Activated CD4-positive, alpha-beta memory T cell treated with anti-CD3 and anti-CD28 coated beads, Interleukin-2, amount 10 ng/mL, durations not matched to agents 7 days and 5 days (primary cell): Measurements from ENCODE around the gene TOR1AIP2. TPM values are rescaled to one million over a fixed set of nuclear protein-coding genes. Genes with fewer than 3 reads are reported as not detected.

Source experiments
- CTCF ChIA-PET: fragments of 350-600 bp; sonication (Branson Sonifier 250); formaldehyde crosslinking; loops from one replicate; lab custom pipeline; 2021; ENCODE audit warnings: antibody characterized with exemption, inconsistent platforms; lab: Charles Lee
- POLR2A ChIA-PET: fragments of 350-600 bp; sonication (Branson Sonifier 250); formaldehyde crosslinking; loops from one replicate; lab custom pipeline; 2021; ENCODE audit warnings: antibody characterized with exemption; lab: Charles Lee
- DNase-seq: peaks from one replicate; pipeline ENCODE4 v3.0.0-alpha.2; 2020
- H3K27ac Mint-ChIP-seq: one replicate; pipeline ENCODE4 v1.8.0; 2021; ENCODE audit warnings: mild to moderate bottlenecking, mixed read lengths
- H3K27me3 Mint-ChIP-seq: one replicate; pipeline ENCODE4 v1.8.0; 2021; ENCODE audit warnings: mixed read lengths
- H3K36me3 Mint-ChIP-seq: one replicate; pipeline ENCODE4 v1.8.0; 2021; ENCODE audit warnings: low read depth, mixed read lengths
- H3K4me1 Mint-ChIP-seq: one replicate; pipeline ENCODE4 v1.8.0; 2021; ENCODE audit warnings: mixed read lengths
- H3K4me3 Mint-ChIP-seq: one replicate; pipeline ENCODE4 v1.8.0; 2021; ENCODE audit warnings: mild to moderate bottlenecking, mixed read lengths
- H3K9me3 Mint-ChIP-seq: one replicate; pipeline ENCODE4 v1.8.0; 2021; ENCODE audit warnings: mixed read lengths
- total RNA-seq, 2 experiments: library from RNA; stranded (reverse); gene quantifications; one replicate each; pipeline ENCODE4 v1.2.3, GENCODE V29; 2021

TOR1AIP2 gene
- total RNA-seq, 2 experiments from 2014 or later = 44.5 to 45.7 TPM

DNA sequence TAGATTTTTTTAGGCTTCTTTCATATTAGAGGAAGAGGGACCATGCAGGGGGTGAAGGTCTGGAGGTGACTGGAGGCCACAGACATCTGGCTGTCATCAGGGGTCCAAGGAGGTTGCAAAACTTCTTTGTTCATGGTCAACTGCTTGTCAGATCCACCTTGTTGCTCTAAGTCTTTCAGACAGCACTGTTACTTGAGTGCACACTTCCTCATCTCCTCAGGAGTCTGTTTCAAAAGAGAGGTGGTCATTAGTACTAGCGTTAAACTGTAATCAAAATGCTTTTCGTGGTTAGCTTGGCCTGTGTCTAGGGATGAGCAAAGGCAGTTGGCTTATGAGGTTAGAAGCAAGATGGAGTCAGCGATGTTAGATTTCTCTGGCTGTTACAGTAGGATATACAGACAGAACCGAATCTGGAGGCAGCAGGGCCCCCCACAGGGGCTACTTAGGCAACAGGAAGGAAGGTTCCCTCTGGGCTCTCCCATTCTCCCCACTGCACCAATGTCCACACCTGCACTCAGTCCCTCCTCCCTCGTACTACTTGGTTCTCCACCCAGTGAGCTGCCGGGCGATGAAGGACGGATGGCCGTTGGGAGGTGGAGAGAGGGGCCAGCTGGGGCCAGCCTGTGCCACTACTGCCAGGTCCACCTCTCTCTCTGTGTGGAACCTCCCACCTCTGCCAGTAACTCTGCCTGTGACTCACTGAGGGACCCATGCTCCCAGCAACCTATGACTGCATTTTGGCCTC is 57.2 kb downstream of the TOR1AIP2 start:
- Mint-ChIP-seq H3K27me3 (peaks cover 3% of the 10 kb centered on the region), H3K27ac (no peak overlapping the region), H3K36me3 (no peaks in the 10 kb centered on the region), H3K4me3 (no peak overlapping the region), H3K4me1 (peaks cover 7% of the 10 kb centered on the region), H3K9me3 (no peaks in the 10 kb centered on the region)
- POLR2A ChIA-PET = no interaction called here
- CTCF ChIA-PET = interaction anchor here (3.6 to 8.1 kb wide), 2 partner anchors 12 to 114 kb away, joined by 15 to 60 read pairs; no protein-coding TSS in a partner anchor
- DNase-seq = no peak

DNA sequence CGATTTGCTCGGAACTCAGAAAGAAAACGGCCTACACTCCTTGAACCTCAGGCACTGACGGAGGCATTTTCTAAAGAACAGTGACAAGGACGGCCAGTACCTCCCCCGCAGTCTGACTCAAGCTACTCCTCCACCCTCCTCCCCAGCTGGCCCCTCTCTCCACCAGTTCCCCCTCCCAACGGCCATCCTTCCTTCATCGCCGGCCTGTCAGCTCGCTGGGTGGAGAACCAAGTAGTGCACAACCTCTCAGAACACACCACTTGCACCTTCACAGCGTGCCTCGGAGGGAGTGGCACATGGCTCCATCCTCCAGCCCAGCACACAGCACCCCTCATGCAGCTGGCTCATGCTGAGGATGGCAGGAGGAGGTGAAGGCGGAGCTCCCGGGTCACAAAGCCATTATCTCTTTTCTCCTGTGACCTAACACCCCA is 58.8 kb downstream of the TOR1AIP2 start:
- peaks cover 3% of the 10 kb centered on the region for H3K27me3 Mint-ChIP-seq
- no peak for DNase-seq
- H3K36me3 Mint-ChIP-seq = no peaks in the 10 kb centered on the region
- CTCF ChIA-PET = interaction anchor here (1.3 to 8.1 kb wide), 3 partner anchors 10 to 113 kb away, joined by 4 to 60 read pairs (median 6); no protein-coding TSS in a partner anchor
- no peaks in the 10 kb centered on the region for H3K9me3 Mint-ChIP-seq
- no peak overlapping the region for H3K27ac Mint-ChIP-seq
- POLR2A ChIA-PET = no interaction called here
- H3K4me1 Mint-ChIP-seq = peaks cover 16% of the 10 kb centered on the region
- H3K4me3 Mint-ChIP-seq = no peak overlapping the region

DNA sequence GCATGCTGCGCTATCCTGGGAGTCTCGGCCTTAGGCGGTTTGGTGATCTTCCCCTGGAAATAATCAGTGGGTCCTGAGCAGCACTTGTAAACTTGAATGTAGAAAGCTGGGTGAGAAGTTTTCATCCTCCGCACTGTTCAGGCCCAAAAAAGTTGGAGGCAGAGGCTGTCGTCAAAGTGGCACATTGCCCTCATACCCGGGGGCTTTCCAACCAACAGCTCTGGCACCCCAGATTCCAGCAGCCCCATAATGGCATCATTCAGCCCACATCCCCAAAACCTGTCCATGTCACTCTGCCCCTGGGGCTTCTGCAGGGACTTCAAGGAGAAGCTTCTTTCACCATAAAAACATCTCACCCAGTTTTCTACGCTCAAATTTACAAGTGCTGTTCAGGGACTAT is 59.3 kb downstream of the TOR1AIP2 start:
- ChIA-PET POLR2A (no interaction called here), CTCF (interaction anchor here (1.3 to 8.1 kb wide), 3 partner anchors 9 to 112 kb away, joined by 4 to 60 read pairs (median 6); no protein-coding TSS in a partner anchor)
- no peak for DNase-seq

DNA sequence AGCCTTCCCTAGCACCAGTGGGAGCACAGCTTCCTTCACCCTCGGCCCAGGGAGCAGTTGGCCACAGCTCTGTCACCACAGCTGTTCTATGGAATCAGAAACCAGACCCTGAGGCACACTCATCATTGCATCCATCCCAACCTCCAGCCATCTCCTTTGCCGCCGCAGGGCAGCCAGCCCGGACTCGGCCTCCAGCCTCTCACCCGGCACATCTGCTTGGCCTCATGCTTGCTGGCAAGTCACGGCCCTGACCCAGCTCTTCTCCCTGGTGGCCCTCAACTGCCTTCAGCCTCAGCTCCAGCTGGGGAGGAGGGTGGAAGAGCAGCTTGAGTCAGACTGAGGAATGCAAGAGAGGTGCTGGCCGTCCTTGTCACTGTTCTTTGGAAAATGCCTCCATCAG is 59.8 kb downstream of the TOR1AIP2 start:
- H3K27me3 Mint-ChIP-seq = peaks cover 3% of the 10 kb centered on the region
- peaks cover 16% of the 10 kb centered on the region for H3K4me1 Mint-ChIP-seq
- no peak for DNase-seq
- H3K36me3 Mint-ChIP-seq = no peaks in the 10 kb centered on the region
- no peak overlapping the region for H3K4me3 Mint-ChIP-seq
- no peaks in the 10 kb centered on the region for H3K9me3 Mint-ChIP-seq
- no peak overlapping the region for H3K27ac Mint-ChIP-seq
- CTCF ChIA-PET = interaction anchor here (1.3 to 8.1 kb wide), 3 partner anchors 9 to 112 kb away, joined by 4 to 60 read pairs (median 6); no protein-coding TSS in a partner anchor
- POLR2A ChIA-PET = no interaction called here

More for the DNA sequence above, 59.3 kb downstream of the TOR1AIP2 start:
- Mint-ChIP-seq H3K9me3 (no peaks in the 10 kb centered on the region), H3K27me3 (peaks cover 3% of the 10 kb centered on the region), H3K36me3 (no peaks in the 10 kb centered on the region), H3K4me3 (no peak overlapping the region), H3K27ac (no peak overlapping the region), H3K4me1 (peaks cover 16% of the 10 kb centered on the region)

DNA sequence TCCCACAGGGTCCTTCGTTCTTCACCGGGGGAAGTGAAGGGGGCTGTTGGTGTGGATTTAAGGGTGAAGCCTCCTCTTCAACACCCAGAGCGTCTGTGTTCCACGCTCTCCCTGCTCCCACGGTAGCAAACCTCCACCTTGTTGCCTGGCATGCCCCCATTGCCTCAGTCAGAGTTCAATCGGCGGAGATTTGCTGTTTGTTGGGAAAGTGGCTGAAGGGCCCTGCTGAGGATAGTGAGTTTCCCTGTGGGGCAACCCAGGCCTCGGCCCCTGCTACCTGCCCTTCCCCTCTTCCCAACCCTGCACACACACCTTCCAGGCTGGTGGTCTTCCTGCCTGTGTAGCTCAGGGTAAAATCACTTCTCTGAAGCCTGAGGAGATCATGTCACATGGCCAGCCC is 60.5 kb downstream of the TOR1AIP2 start:
- Mint-ChIP-seq H3K4me1 (peaks cover 16% of the 10 kb centered on the region), H3K9me3 (no peaks in the 10 kb centered on the region), H3K27ac (no peak overlapping the region), H3K27me3 (peaks cover 3% of the 10 kb centered on the region), H3K36me3 (no peaks in the 10 kb centered on the region), H3K4me3 (no peak overlapping the region)
- no peak for DNase-seq
- ChIA-PET POLR2A (no interaction called here), CTCF (no interaction called here)

DNA sequence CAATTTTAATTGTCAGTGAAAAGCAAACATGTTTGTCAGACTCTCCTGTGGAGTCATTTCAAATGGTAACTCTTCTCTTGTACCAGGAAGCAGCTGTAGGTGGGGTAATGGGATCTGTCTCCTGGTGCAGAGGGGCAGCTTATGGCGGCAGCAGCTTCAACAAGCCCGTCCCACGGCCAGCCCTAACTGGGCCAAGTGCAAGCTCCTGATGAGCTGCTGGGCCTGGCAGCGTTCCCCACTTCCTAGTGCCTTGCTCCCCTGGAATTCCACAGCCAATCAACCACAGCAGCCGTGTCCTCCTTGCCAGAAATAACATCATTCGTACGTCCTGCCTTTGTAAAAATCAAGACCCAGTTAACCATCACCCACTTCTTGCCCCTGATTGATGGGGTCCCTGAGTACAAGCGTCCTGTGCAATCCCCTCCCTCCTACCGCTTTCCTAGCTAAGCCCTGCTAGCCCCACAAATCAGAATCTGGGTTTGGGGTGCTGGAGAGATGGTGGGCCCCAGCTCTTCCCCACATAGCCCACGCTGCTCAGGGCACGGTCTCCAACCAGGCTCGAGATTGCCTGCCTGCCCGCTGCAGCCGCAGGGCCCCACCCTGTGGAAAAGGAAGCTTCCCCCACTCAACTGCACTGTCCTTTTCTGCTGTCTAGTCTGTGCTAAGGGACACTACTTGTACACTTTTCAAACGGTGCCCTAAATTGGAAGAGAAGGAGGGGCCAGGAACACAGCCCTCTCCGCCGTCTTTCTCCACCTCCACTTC is 61.2 kb downstream of the TOR1AIP2 start:
- Mint-ChIP-seq H3K27me3 (peaks cover 3% of the 10 kb centered on the region), H3K9me3 (no peaks in the 10 kb centered on the region), H3K27ac (no peak overlapping the region), H3K36me3 (no peaks in the 10 kb centered on the region), H3K4me3 (no peak overlapping the region), H3K4me1 (peaks cover 16% of the 10 kb centered on the region)
- no peak for DNase-seq
- POLR2A ChIA-PET = interaction anchor here (1.1 kb wide), 1 partner anchor 69 kb away, joined by 3 read pairs; no protein-coding TSS in a partner anchor
- CTCF ChIA-PET = interaction anchor here (11.6 kb wide), 1 partner anchor 111 kb away, joined by 419 read pairs; no protein-coding TSS in a partner anchor

DNA sequence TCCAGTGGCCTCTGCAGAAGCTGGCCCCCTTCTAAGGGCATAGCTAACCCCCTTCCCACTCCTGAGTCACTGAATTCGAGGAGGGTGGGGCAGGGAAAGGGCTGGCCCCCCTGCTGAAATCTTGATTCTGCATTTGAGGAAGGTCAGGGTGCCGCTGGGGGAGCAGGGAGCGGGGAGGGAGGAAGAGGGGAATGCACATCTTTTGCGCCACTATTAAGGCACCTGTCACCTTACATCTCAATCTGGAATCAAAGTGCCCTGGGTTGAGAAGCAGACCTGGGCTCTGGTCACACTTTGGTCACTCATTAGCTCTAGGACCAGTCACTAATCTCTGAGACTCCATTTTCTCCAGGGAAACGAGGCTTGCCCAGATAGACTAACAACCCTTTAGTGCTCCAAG is 62.0 kb downstream of the TOR1AIP2 start:
- H3K36me3 Mint-ChIP-seq = no peaks in the 10 kb centered on the region
- H3K27ac Mint-ChIP-seq = no peak overlapping the region
- CTCF ChIA-PET = interaction anchor here (0.5 to 11.6 kb wide), 27 partner anchors 8 to 1295 kb away, joined by 3 to 419 read pairs (median 7); partner anchors contain the start of genes CEP350, TOR1AIP2 and TOR3A
- H3K4me3 Mint-ChIP-seq = peak overlapping the region; percentile 79
- no peak for DNase-seq
- H3K9me3 Mint-ChIP-seq = no peaks in the 10 kb centered on the region
- peaks cover 16% of the 10 kb centered on the region for H3K4me1 Mint-ChIP-seq
- H3K27me3 Mint-ChIP-seq = peaks cover 3% of the 10 kb centered on the region
- POLR2A ChIA-PET = interaction anchor here (1.1 to 1.4 kb wide), 4 partner anchors 67 to 111 kb away, joined by 3 to 6 read pairs (median 3); partner anchors contain the start of gene TOR1AIP1

DNA sequence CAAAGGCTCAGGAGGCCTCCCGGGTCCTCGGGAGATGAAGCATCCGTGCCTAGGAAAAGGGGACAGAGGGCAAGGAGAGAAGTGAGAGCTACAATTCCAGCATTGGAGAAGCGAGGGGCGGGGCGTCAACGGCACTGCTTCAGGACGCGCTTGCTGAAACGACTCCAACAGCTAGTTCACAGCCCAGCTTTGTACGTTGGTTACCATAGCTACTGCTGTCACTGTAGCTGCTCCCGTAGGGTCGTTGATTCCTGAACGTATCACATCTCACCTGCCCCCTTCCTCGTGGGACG is 63.1 kb downstream of the TOR1AIP2 start:
- peaks cover 16% of the 10 kb centered on the region for H3K4me1 Mint-ChIP-seq
- H3K27ac Mint-ChIP-seq = no peak overlapping the region
- H3K9me3 Mint-ChIP-seq = no peaks in the 10 kb centered on the region
- ChIA-PET CTCF (interaction anchor here (0.6 to 11.6 kb wide), 68 partner anchors 9 to 943 kb away, joined by 3 to 419 read pairs (median 4); partner anchors contain the start of genes CEP350, TOR1AIP1, TOR1AIP2 and TOR3A), POLR2A (interaction anchor here (0.9 to 1.4 kb wide), 4 partner anchors 68 to 340 kb away, joined by 3 to 6 read pairs (median 3); partner anchors contain the start of genes QSOX1 and TOR1AIP1)
- peak overlapping the region; percentile 79 for H3K4me3 Mint-ChIP-seq
- peaks cover 5% of the 10 kb centered on the region for H3K27me3 Mint-ChIP-seq
- DNase-seq = no peak
- no peaks in the 10 kb centered on the region for H3K36me3 Mint-ChIP-seq

DNA sequence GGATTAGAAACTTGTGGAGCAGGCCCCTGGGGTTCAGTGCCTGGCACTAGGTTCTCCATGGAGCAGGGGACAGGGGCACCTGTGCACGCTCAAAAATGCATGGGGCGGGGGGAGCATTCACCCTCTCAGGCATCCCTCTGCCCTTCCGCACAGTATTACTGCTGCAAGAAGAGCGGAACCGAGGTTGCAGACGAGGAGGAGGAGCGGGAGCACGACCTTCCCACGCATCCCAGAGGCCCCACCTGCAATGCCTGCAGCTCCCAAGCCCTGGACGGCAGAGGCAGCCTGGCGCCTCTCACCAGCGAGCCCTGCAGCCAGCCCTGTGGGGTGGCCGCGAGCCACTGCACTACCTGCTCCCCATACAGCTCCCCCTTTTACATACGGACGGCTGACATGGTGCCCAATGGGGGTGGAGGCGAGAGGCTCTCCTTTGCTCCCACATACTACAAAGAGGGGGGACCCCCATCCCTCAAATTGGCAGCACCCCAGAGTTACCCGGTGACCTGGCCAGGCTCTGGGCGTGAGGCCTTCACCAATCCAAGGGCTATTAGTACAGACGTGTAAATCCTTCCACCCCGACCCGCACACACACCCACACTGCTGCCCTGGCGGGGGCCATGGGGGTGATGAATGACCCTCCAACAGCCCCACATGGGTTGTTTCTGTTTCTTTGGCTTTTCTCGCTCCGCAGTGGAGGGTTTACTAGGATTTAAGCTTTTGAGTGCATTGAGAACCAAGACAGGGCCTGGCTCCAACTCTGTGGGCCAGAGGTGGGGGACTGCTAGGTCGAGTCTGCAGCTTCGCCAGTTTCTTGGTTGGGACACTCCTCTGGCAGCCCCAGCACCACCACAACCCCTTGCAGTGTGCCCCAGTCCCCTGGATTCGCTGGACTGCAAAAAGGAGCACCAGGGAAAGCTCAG is 63.7 kb downstream of the TOR1AIP2 start:
- no peaks in the 10 kb centered on the region for H3K9me3 Mint-ChIP-seq
- peaks cover 16% of the 10 kb centered on the region for H3K4me1 Mint-ChIP-seq
- peak overlapping the region; percentile 79 for H3K4me3 Mint-ChIP-seq
- H3K27ac Mint-ChIP-seq = no peak overlapping the region
- no peaks in the 10 kb centered on the region for H3K36me3 Mint-ChIP-seq
- H3K27me3 Mint-ChIP-seq = peaks cover 5% of the 10 kb centered on the region
- no peak for DNase-seq
- ChIA-PET CTCF (interaction anchor here (0.6 to 11.6 kb wide), 57 partner anchors 8 to 942 kb away, joined by 3 to 419 read pairs (median 5); partner anchors contain the start of genes CEP350, TOR1AIP1 and TOR1AIP2), POLR2A (interaction anchor here (0.9 to 1.4 kb wide), 3 partner anchors 68 to 341 kb away, joined by 3 to 6 read pairs (median 3); partner anchors contain the start of genes QSOX1 and TOR1AIP1)

DNA sequence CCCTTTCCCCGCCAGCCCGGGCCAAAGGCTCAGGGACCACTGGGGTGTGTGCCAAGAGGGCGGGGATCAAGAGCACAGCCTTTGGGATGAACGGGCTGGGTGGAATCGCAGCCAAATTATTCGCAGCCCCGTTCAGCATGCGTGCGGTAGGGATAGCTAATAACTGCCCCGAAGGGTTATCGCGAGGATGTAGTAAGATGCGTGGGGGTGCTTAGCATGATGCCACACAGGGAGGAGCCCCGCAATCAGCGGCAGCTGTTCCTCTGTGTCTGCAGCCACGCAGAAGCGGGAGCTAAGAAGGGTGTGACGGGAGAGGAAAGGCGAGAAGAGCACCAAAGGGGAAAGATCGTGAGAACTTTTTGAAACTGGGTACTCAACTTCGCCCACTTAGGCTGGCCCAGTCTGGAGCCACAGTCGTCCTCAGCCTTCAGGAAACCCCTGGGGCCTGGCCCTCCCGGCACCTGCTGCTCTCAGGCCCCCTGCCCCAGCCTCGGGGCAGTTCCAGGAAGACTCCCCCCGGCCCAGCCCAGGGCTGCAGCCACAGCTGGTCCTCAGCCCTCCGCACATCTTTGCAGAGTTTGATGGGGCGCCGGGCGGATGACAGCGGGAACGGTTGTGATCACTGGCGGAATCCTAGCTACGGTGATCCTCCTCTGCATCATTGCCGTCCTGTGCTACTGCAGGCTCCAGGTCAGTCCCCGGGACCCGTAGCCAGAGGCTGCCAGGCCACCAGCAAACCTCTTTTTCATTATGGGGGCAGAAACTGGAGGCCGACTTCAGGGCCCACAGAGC is 64.9 kb downstream of the TOR1AIP2 start:
- ChIA-PET CTCF (interaction anchor here (2.5 to 11.6 kb wide), 3 partner anchors 7 to 107 kb away, joined by 20 to 419 read pairs (median 29); no protein-coding TSS in a partner anchor), POLR2A (no interaction called here)
- Mint-ChIP-seq H3K36me3 (no peaks in the 10 kb centered on the region), H3K4me3 (no peak overlapping the region), H3K27me3 (peaks cover 5% of the 10 kb centered on the region), H3K27ac (no peak overlapping the region), H3K4me1 (peaks cover 16% of the 10 kb centered on the region), H3K9me3 (no peaks in the 10 kb centered on the region)
- DNase-seq = no peak

DNA sequence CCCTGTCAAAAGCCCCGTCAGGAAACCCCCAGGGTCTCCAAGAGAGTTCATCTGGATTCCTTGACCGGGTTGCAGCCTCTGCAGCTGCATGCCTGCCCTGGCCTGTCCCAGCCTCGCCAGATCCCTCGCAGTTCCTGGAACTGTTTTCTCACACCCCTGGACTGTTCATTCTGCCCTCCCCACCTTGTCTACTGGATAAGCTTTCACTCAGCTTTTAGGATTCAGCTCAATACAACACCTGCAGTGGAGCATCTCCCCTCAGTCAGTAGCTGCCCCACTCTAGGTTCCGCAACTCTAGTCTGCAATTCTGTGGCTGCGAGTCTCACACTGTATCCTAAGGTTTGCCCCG is 67.3 kb downstream of the TOR1AIP2 start:
- H3K9me3 Mint-ChIP-seq = no peaks in the 10 kb centered on the region
- no peak overlapping the region for H3K27ac Mint-ChIP-seq
- CTCF ChIA-PET = interaction anchor here (0.6 to 11.6 kb wide), 46 partner anchors 9 to 1655 kb away, joined by 3 to 419 read pairs (median 4); no protein-coding TSS in a partner anchor
- H3K4me3 Mint-ChIP-seq = no peak overlapping the region
- peaks cover 3% of the 10 kb centered on the region for H3K27me3 Mint-ChIP-seq
- peaks cover 9% of the 10 kb centered on the region for H3K4me1 Mint-ChIP-seq
- DNase-seq = no peak
- no peaks in the 10 kb centered on the region for H3K36me3 Mint-ChIP-seq
- POLR2A ChIA-PET = interaction anchor here (1.1 to 1.7 kb wide), 2 partner anchors 104 to 145 kb away, joined by 3 to 7 read pairs; partner anchors contain the start of gene CEP350
